Skin of body (tissue), 1 donor: ENCODE data around the gene FBXW11. TPM values are rescaled to one million over a fixed set of nuclear protein-coding genes. Genes with fewer than 3 reads are reported as not detected.

ENCODE experiments used
- total RNA-seq: library from RNA; depleted of rRNA; stranded (reverse); fragments of >200 nt; gene quantifications from one replicate; pipeline ENCODE4 v1.2.3, GENCODE V29; 2014

Gene FBXW11
- total RNA-seq, 1 donor from 2014 or later, result 47.7 TPM

Other genes starting within 250 kb of the FBXW11 start
- not detected for gene SMIM23, start 220.8 kb downstream of the FBXW11 start, total RNA-seq
- 14.5 TPM for gene STK10, start 181.6 kb upstream of the FBXW11 start, total RNA-seq
- not detected for gene EFCAB9, start 187.5 kb upstream of the FBXW11 start, total RNA-seq